Progenitor cell of endocrine pancreas (in vitro differentiated cells): ENCODE measurements around the gene TET3. TPM values are rescaled to one million over a fixed set of nuclear protein-coding genes. Genes with fewer than 3 reads are reported as not detected.

ENCODE experiments used
- DNase-seq: peaks from one replicate; pipeline ENCODE4 v3.0.0; 2021; ENCODE audit warnings: low spot score; ENCODE audit not compliant: unreplicated experiment
- H3K27ac Mint-ChIP-seq: 2 replicates; pipeline ENCODE4 v1.8.0; 2021; ENCODE audit warnings: mild to moderate bottlenecking, moderate library complexity, mixed read lengths
- H3K27me3 Mint-ChIP-seq: 2 replicates; pipeline ENCODE4 v1.8.0; 2021; ENCODE audit warnings: mixed read lengths
- H3K36me3 Mint-ChIP-seq: 2 replicates; pipeline ENCODE4 v1.8.0; 2022; ENCODE audit warnings: mixed read lengths; ENCODE audit not compliant: insufficient read depth
- H3K4me1 Mint-ChIP-seq: 2 replicates; pipeline ENCODE4 v1.8.0; 2021; ENCODE audit warnings: low read depth, mixed read lengths
- H3K4me3 Mint-ChIP-seq: 2 replicates; pipeline ENCODE4 v1.8.0; 2021; ENCODE audit warnings: low read depth, mild to moderate bottlenecking, moderate library complexity, mixed read lengths
- H3K9me3 Mint-ChIP-seq: 2 replicates; pipeline ENCODE4 v1.8.0; 2021; ENCODE audit warnings: low read depth, mixed read lengths
- CTCF ChIP-seq: fragments of 200-600 bp; sonication (generic); IDR thresholded peaks from one replicate; pipeline ENCODE4 v1.5.0; 2021; ENCODE audit warnings: antibody characterized with exemption, mild to moderate bottlenecking; ENCODE audit not compliant: unreplicated experiment
- total RNA-seq: library from RNA; stranded (reverse); gene quantifications from 2 replicates; pipeline ENCODE4 v1.2.1, GENCODE V29; 2021

TET3 gene
- total RNA-seq, 1 donor from 2014 or later: 40.7 TPM

DNA sequence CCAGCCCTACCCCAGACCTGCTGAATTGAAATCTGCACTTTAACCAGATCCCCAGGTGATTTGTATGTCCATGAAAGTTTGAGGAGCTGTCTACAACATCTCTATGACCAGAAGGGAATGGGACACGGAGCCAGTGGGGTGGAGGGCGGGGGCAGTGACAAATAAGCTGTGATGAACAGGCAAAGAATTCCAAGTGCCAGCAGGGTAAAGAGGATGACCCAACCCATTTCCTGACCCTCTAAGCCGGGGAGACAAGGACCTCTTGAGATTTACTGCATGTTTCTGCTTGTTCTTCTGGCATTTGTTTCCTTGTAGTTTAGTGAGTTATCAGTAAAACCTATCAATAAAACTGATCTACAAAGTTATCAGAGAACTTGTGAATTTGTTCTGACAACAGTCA lies 8.7 kb downstream of the TET3 start:
- peaks cover 23% of the 10 kb centered on the region for H3K4me1 Mint-ChIP-seq
- no peaks in the 10 kb centered on the region for H3K27me3 Mint-ChIP-seq
- no peak overlapping the region for H3K4me3 Mint-ChIP-seq
- H3K36me3 Mint-ChIP-seq: peaks cover 18% of the 10 kb centered on the region
- TF ChIP-seq CTCF: no peak
- peak overlapping the region; percentile 8 for H3K27ac Mint-ChIP-seq
- DNase-seq: no peak
- H3K9me3 Mint-ChIP-seq: no peaks in the 10 kb centered on the region

DNA sequence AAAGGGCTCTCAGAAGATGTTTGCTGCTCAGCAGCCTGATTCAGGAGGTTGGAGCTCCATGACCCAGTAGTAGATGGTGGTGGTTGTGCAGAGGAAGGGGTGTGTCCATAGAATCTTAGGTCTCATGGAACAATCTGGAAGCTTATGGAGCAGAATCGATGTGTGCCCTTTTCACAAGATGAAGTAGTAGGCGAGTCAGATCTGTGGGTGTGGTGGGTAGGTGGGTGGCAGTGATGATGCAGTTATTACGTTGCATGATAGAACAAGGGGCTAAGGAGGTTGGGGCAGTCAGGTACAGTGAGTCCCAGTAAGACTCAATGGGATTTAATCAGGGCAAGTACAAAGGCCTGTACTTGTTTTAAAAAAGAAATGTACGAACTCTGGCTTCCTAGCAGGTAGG lies 9.1 kb downstream of the TET3 start:
- no peak for TF ChIP-seq CTCF
- Mint-ChIP-seq H3K4me3 (no peak overlapping the region), H3K27ac (peak overlapping the region; percentile 8), H3K9me3 (no peaks in the 10 kb centered on the region), H3K36me3 (peaks cover 16% of the 10 kb centered on the region), H3K27me3 (no peaks in the 10 kb centered on the region), H3K4me1 (peaks cover 23% of the 10 kb centered on the region)
- no peak for DNase-seq

- Mint-ChIP-seq H3K27ac (peak overlapping the region; percentile 66), H3K36me3 (peaks cover 14% of the 10 kb centered on the region)
Measured at GRCh38 chr2:73994178-73994831, 9.6 kb downstream of the TET3 start.

GRCh38 chr2:73995810-73996209 lies 11.1 kb downstream of the TET3 start:
- Mint-ChIP-seq H3K4me1 (peaks cover 28% of the 10 kb centered on the region), H3K4me3 (no peak overlapping the region), H3K27ac (no peak overlapping the region), H3K27me3 (no peaks in the 10 kb centered on the region), H3K36me3 (peaks cover 4% of the 10 kb centered on the region), H3K9me3 (no peaks in the 10 kb centered on the region)
- TF ChIP-seq CTCF: no peak
- no peak for DNase-seq

More at GRCh38 chr2:73994178-73994831, 9.6 kb downstream of the TET3 start:
- Mint-ChIP-seq H3K4me3 (no peak overlapping the region), H3K27me3 (no peaks in the 10 kb centered on the region), H3K9me3 (no peaks in the 10 kb centered on the region), H3K4me1 (peaks cover 22% of the 10 kb centered on the region)
- TF ChIP-seq CTCF: no peak
- no peak for DNase-seq

GRCh38 chr2:73997813-73998212 lies 13.1 kb downstream of the TET3 start:
- no peak for TF ChIP-seq CTCF
- no peak for DNase-seq
- Mint-ChIP-seq H3K27ac (no peak overlapping the region), H3K4me3 (no peak overlapping the region), H3K4me1 (peaks cover 35% of the 10 kb centered on the region), H3K27me3 (no peaks in the 10 kb centered on the region), H3K9me3 (no peaks in the 10 kb centered on the region), H3K36me3 (peaks cover 1% of the 10 kb centered on the region)
